Activated CD8-positive, alpha-beta T cell treated with anti-CD3 and anti-CD28 coated beads for 36 hours (primary cell): ENCODE measurements around the gene APBA1. TPM values are rescaled to one million over a fixed set of nuclear protein-coding genes. Genes with fewer than 3 reads are reported as not detected.
"Not testable (repeated sequence)": the region's sequence is repeated elsewhere in the genome, so short reads cannot be mapped to it uniquely, and the experiment has no call there.

Source experiments
- ATAC-seq: fragments of 200-7000 bp; cut with Tn5 transposase; one replicate; pipeline ENCODE4 v1.10.0; 2021; ENCODE audit warnings: mild to moderate bottlenecking, moderate library complexity
- CTCF ChIA-PET: fragments of 350-600 bp; sonication (Branson Sonifier 250); formaldehyde crosslinking; loops from one replicate; lab custom pipeline; 2021; ENCODE audit warnings: antibody characterized with exemption; lab: Charles Lee
- POLR2A ChIA-PET: fragments of 350-600 bp; sonication (Branson Sonifier 250); formaldehyde crosslinking; loops from one replicate; lab custom pipeline; 2021; ENCODE audit warnings: antibody characterized with exemption; lab: Charles Lee
- DNase-seq: peaks from one replicate; pipeline ENCODE4 v3.0.0-alpha.2; 2020
- H3K27ac Mint-ChIP-seq: one replicate; pipeline ENCODE4 v1.8.0; 2021; ENCODE audit warnings: mild to moderate bottlenecking, mixed read lengths
- H3K27me3 Mint-ChIP-seq: one replicate; pipeline ENCODE4 v1.8.0; 2021; ENCODE audit warnings: mixed read lengths
- H3K36me3 Mint-ChIP-seq: one replicate; pipeline ENCODE4 v1.8.0; 2021; ENCODE audit warnings: low read depth, mixed read lengths
- H3K4me1 Mint-ChIP-seq: one replicate; pipeline ENCODE4 v1.8.0; 2021; ENCODE audit warnings: low read depth, mixed read lengths
- H3K4me3 Mint-ChIP-seq: one replicate; pipeline ENCODE4 v1.8.0; 2021; ENCODE audit warnings: mild to moderate bottlenecking, moderate library complexity, mixed read lengths
- H3K9me3 Mint-ChIP-seq: one replicate; pipeline ENCODE4 v1.8.0; 2021; ENCODE audit warnings: mixed read lengths
- CTCF ChIP-seq: fragments of 200-600 bp; IDR thresholded peaks from one replicate; pipeline ENCODE4 v1.8.0; 2022; ENCODE audit warnings: antibody characterized with exemption, mild to moderate bottlenecking
- intact Hi-C: fragments of 100-400 bp; cut with micrococcal nuclease; formaldehyde crosslinking; loops from one replicate; pipeline ENCODE4 v1.10.0; 2022
- total RNA-seq, 2 experiments: library from RNA; stranded (reverse); gene quantifications; one replicate each; pipeline ENCODE4 v1.2.3, GENCODE V29; 2021

Gene APBA1
- total RNA-seq, 2 experiments from 2014 or later, result 0.07 TPM; not detected in 1

GRCh38 chr9:69443178-69443577, 229.0 kb downstream of the APBA1 start:
- intact Hi-C loops, result no loop called here
- no peak for DNase-seq
- ChIA-PET CTCF (no interaction called here), POLR2A (no interaction called here)
- Mint-ChIP-seq H3K4me3 (no peak overlapping the region), H3K27me3 (peaks cover 12% of the 10 kb centered on the region), H3K27ac (no peak overlapping the region), H3K4me1 (no peaks in the 10 kb centered on the region), H3K36me3 (no peaks in the 10 kb centered on the region), H3K9me3 (no peaks in the 10 kb centered on the region)
- TF ChIP-seq CTCF, result no peak
- ATAC-seq, result no peak

- H3K27me3 Mint-ChIP-seq, result peaks cover 9% of the 10 kb centered on the region
- no peak for TF ChIP-seq CTCF
- H3K4me3 Mint-ChIP-seq, result no peak overlapping the region
- no peak for DNase-seq
- ChIA-PET CTCF (no interaction called here), POLR2A (no interaction called here)
- ATAC-seq, result no peak
- intact Hi-C loops, result no loop called here
- H3K4me1 Mint-ChIP-seq, result no peaks in the 10 kb centered on the region
- H3K9me3 Mint-ChIP-seq, result no peaks in the 10 kb centered on the region
- no peaks in the 10 kb centered on the region for H3K36me3 Mint-ChIP-seq
- H3K27ac Mint-ChIP-seq, result no peak overlapping the region
These were observed 229.7 kb downstream of the APBA1 start for GRCh38 chr9:69442486-69442885.

GRCh38 chr9:69440254-69440955, 231.8 kb downstream of the APBA1 start:
- H3K9me3 Mint-ChIP-seq, DNase-seq, CTCF ChIA-PET, intact Hi-C loops, H3K4me3 Mint-ChIP-seq, H3K36me3 Mint-ChIP-seq, POLR2A ChIA-PET, H3K4me1 Mint-ChIP-seq, H3K27ac Mint-ChIP-seq, H3K27me3 Mint-ChIP-seq, ATAC-seq: not testable (repeated sequence)

GRCh38 chr9:69439654-69440053, 232.5 kb downstream of the APBA1 start:
- H3K4me1 Mint-ChIP-seq, DNase-seq, ATAC-seq, CTCF ChIA-PET, H3K36me3 Mint-ChIP-seq, H3K4me3 Mint-ChIP-seq, intact Hi-C loops, POLR2A ChIA-PET, H3K27ac Mint-ChIP-seq, H3K9me3 Mint-ChIP-seq, H3K27me3 Mint-ChIP-seq: not testable (repeated sequence)

GRCh38 chr9:69433968-69434367, 238.2 kb downstream of the APBA1 start:
- Mint-ChIP-seq H3K4me1 (no peaks in the 10 kb centered on the region), H3K27me3 (no peaks in the 10 kb centered on the region), H3K9me3 (no peaks in the 10 kb centered on the region), H3K27ac (no peak overlapping the region), H3K4me3 (no peak overlapping the region), H3K36me3 (no peaks in the 10 kb centered on the region)
- ChIA-PET CTCF (interaction anchor here (0.6 to 2.0 kb wide), 2 partner anchors 12 kb away, joined by 3 to 8 read pairs; no protein-coding TSS in a partner anchor), POLR2A (interaction anchor here (0.7 kb wide), 1 partner anchor 648 kb away, joined by 4 read pairs; no protein-coding TSS in a partner anchor)
- TF ChIP-seq CTCF, result no peak
- no peak for ATAC-seq
- intact Hi-C loops, result no loop called here
- no peak for DNase-seq

DNA sequence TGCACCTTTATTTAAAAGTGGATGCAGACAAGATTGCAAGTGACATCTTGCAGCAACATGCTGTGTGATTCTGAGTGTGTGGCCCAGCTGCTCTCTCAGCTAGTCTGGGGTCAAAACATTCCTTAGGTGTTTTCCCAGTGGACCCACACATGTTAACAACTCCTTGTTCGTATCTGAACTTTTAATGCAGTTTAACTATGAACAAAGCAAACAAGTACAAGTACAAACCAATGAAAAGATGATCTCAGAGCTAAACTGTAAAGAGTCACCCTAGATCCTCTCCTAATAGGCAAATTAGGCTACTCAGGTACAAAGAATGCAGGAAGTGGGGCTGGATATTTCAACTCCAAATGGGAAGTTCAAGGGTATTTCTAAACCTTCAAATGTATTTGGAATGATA, 238.8 kb downstream of the APBA1 start:
- no peak for ATAC-seq
- Mint-ChIP-seq H3K4me3 (no peak overlapping the region), H3K36me3 (no peaks in the 10 kb centered on the region), H3K4me1 (no peaks in the 10 kb centered on the region), H3K9me3 (no peaks in the 10 kb centered on the region), H3K27ac (no peak overlapping the region), H3K27me3 (no peaks in the 10 kb centered on the region)
- TF ChIP-seq CTCF, result no peak
- intact Hi-C loops, result no loop called here
- DNase-seq, result no peak
- POLR2A ChIA-PET, result no interaction called here
- CTCF ChIA-PET, result interaction anchor here (2.0 kb wide), 1 partner anchor 11 kb away, joined by 8 read pairs; no protein-coding TSS in a partner anchor
